Thoracic aorta (tissue), 2 donors: ENCODE measurements around the gene ATP6V1E1. TPM values are rescaled to one million over a fixed set of nuclear protein-coding genes. Genes with fewer than 3 reads are reported as not detected.
"Not testable (repeated sequence)": the region's sequence is repeated elsewhere in the genome, so short reads cannot be mapped to it uniquely, and the experiment has no call there.

Experiments used
- ATAC-seq: fragments of 150-250 bp; one replicate; pipeline ENCODE4 v1.8.0; 2017; ENCODE audit warnings: low read depth; ENCODE audit not compliant: insufficient number of reproducible peaks, low FRiP score
- DNase-seq: peaks from one replicate; pipeline ENCODE4 v3.0.0-alpha.2; 2020; ENCODE audit warnings: low spot score
- H3K27ac ChIP-seq, 2 donors: fragments of 200-600 bp; sonication (generic); 1 replicate in 1 of 2; 2 replicates in 1 of 2; pipeline ENCODE4 v1.5.1; 2016; ENCODE audit warnings: mild to moderate bottlenecking in 2 of 2, moderate library complexity in 2 of 2
- H3K27me3 ChIP-seq: fragments of 200-600 bp; sonication (generic); replicated peaks from 2 replicates; pipeline ENCODE4 v1.6.0; 2016; ENCODE audit warnings: mild to moderate bottlenecking; ENCODE audit not compliant: insufficient read depth
- H3K36me3 ChIP-seq: fragments of 200-600 bp; sonication (generic); one replicate; pipeline ENCODE4 v1.5.1; 2016
- H3K4me1 ChIP-seq, 2 donors: fragments of 200-600 bp; sonication (generic); 1 replicate in 1 of 2; 2 replicates in 1 of 2; pipeline versions ENCODE4 v1.5.1 to v1.6.0; 2016; ENCODE audit warnings: low read depth in 2 of 2, mild to moderate bottlenecking in 1 of 2; ENCODE audit not compliant: control insufficient read depth in 1 of 2
- H3K4me3 ChIP-seq: fragments of 200-600 bp; sonication (generic); 2 replicates; pipeline ENCODE4 v1.5.1; 2016; ENCODE audit warnings: mild to moderate bottlenecking
- H3K9me3 ChIP-seq: fragments of 200-600 bp; sonication (generic); 2 replicates; pipeline ENCODE4 v1.5.1; 2016
- CTCF ChIP-seq: fragments of 200-600 bp; sonication (generic); IDR thresholded peaks from one replicate; pipeline ENCODE4 v1.5.1; 2019; ENCODE audit warnings: antibody characterized with exemption
- total RNA-seq, 2 donors: library from RNA; depleted of rRNA; stranded (reverse); fragments of >200 nt; gene quantifications; one replicate each; pipeline versions ENCODE4 v1.1.0 to v1.2.3, GENCODE V29; 2016

The ATP6V1E1 gene
- total RNA-seq, result 100 to 1,000 TPM; 102 to 124 TPM

- Histone ChIP-seq H3K27me3 (no peaks in the 10 kb centered on the region), H3K27ac (peak within 1 kb of the TSS; percentile 87 to 95), H3K36me3 (no peaks in the 10 kb centered on the region), H3K9me3 (no peaks in the 10 kb centered on the region), H3K4me3 (peak within 1 kb of the TSS; percentile 99), H3K4me1 (peaks cover 17 to 25% of the 10 kb centered on the region in 2 donors)
- TF ChIP-seq CTCF, result no peak
- peak; percentile 88 for DNase-seq
- peak; percentile 100 for ATAC-seq
These were observed at the start of gene ATP6V1E1 for GRCh38 chr22:17628406-17629172. Gene ATP6V1E1, minus strand, starts transcription at chr22:17628749. Its CDS starts 114 bp downstream, at chr22:17628635.

DNA sequence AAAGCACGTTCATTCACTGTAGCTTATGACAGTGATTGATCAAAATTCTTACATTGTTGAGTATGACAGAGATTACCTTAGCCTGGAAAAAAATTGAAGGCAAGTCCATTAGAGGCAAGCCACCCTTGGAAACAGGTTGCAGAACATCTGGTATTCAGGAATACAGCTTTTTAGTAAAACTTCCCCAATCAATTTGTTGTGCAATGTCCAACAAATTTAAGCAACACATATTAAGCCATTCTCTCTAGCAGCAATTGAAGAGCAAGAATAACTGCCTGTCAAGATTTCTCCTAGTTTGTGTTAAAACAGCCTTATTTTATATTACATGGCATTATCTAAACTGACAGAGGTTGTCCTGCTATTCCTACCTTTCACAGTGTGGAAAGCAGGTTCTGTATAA lies 47.0 kb upstream of the ATP6V1E1 start:
- ATAC-seq, result no peak
- H3K4me1 ChIP-seq, result no peaks in the 10 kb centered on the region
- DNase-seq, result no peak
- no peak for TF ChIP-seq CTCF
- H3K4me3 ChIP-seq, result no peak overlapping the region
- no peaks in the 10 kb centered on the region for H3K27me3 ChIP-seq
- H3K9me3 ChIP-seq, result no peaks in the 10 kb centered on the region
- no peak overlapping the region for H3K27ac ChIP-seq
- H3K36me3 ChIP-seq, result no peaks in the 10 kb centered on the region

DNA sequence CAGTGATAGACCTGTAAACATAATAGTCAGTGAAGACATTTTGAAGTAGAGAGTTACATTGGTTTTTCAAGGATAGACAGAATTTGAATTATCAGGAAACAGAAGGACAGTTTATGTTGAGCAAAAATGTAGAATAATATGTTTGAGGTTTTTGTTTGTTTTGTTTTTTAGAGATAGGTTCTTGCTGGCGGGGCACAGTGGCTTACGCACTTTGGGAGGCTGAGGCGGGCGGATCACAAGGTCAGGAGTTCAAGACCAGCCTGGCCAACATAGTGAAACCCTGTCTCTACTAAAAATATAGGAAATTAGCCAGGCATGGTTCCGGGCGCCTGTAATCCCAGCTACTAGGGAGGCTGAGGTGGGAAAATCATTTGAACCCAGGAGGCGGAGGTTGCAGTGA lies 45.6 kb upstream of the ATP6V1E1 start:
- no peak for ATAC-seq
- no peak for DNase-seq
- no peaks in the 10 kb centered on the region for H3K27me3 ChIP-seq
- no peaks in the 10 kb centered on the region for H3K9me3 ChIP-seq
- TF ChIP-seq CTCF, result no peak
- no peaks in the 10 kb centered on the region for H3K36me3 ChIP-seq
- no peaks in the 10 kb centered on the region for H3K4me1 ChIP-seq
- no peak overlapping the region for H3K4me3 ChIP-seq
- no peak overlapping the region for H3K27ac ChIP-seq

GRCh38 chr22:17672417-17672991 lies 44.0 kb upstream of the ATP6V1E1 start:
- TF ChIP-seq CTCF, result no peak
- no peaks in the 10 kb centered on the region for H3K36me3 ChIP-seq
- H3K4me1 ChIP-seq, result no peaks in the 10 kb centered on the region
- DNase-seq (no peak), ATAC-seq (no peak)
- no peaks in the 10 kb centered on the region for H3K9me3 ChIP-seq
- H3K27me3 ChIP-seq, result no peaks in the 10 kb centered on the region
- H3K4me3 ChIP-seq, result no peak overlapping the region
- no peak overlapping the region for H3K27ac ChIP-seq

DNA sequence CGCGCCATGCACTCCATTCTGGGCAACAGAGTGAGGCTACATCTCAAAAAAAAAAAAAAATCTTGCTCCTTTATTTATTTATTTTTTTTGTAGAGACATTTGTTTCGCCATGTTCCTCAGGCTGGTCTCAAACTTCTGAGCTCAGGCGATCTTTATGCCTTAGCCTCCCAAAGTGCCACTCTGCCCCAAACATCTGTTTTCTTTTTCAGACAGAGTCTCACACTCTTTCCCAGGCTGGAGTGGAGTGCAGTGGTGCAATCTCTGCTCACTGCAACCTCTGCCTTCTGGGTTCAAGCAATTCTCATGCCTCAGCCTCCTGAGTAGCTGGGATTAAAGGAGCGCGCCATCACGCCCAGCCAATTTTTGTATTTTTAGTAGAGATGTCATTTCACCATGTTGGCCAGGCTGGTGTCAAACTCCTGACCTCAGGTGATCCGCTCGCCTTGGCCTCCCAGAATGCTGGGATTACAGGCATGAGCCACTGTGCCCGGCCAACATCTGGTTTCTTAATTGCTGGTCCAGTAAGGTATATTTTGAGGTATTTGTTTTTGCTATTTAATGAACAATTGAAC lies 43.1 kb upstream of the ATP6V1E1 start:
- not testable (repeated sequence) for H3K27ac ChIP-seq, H3K4me3 ChIP-seq, H3K4me1 ChIP-seq, DNase-seq, ATAC-seq, H3K36me3 ChIP-seq, H3K9me3 ChIP-seq, H3K27me3 ChIP-seq
